Trophoblast cell (in vitro differentiated cells and primary cell): Measurements from ENCODE around the gene TEX101.
"Not testable (repeated sequence)": the region's sequence is repeated elsewhere in the genome, so short reads cannot be mapped to it uniquely, and the experiment has no call there.

ENCODE experiments used
- DNase-seq, 2 donors: peaks; one replicate each; pipeline ENCODE4 v3.0.0-alpha.2; 2016
- H2AFZ ChIP-seq: 2 replicates; pipeline ENCODE4 v1.6.1; 2013; ENCODE audit warnings: low read length, moderate library complexity, mild to moderate bottlenecking; ENCODE audit not compliant: insufficient read depth, poor library complexity
- H2AK5ac ChIP-seq: 2 replicates; pipeline ENCODE4 v1.6.1; 2013; ENCODE audit warnings: mild to moderate bottlenecking, low read length
- H2BK120ac ChIP-seq: 2 replicates; pipeline ENCODE4 v1.6.1; 2013; ENCODE audit warnings: low read length, mild to moderate bottlenecking, moderate library complexity; ENCODE audit not compliant: insufficient read depth, poor library complexity
- H2BK12ac ChIP-seq: 2 replicates; pipeline ENCODE4 v1.6.1; 2013; ENCODE audit warnings: mild to moderate bottlenecking, low read length, moderate library complexity
- H2BK5ac ChIP-seq: 2 replicates; pipeline ENCODE4 v1.6.1; 2013; ENCODE audit warnings: low read length, low read depth, moderate library complexity, mild to moderate bottlenecking; ENCODE audit not compliant: poor library complexity
- H3K14ac ChIP-seq: 2 replicates; pipeline ENCODE4 v1.6.1; 2013; ENCODE audit warnings: mild to moderate bottlenecking, low read length
- H3K18ac ChIP-seq: 2 replicates; pipeline ENCODE4 v1.6.1; 2013; ENCODE audit warnings: mild to moderate bottlenecking, low read length
- H3K23ac ChIP-seq: 2 replicates; pipeline ENCODE4 v1.6.1; 2013; ENCODE audit warnings: low read length
- H3K27ac ChIP-seq: 2 replicates; pipeline ENCODE4 v1.5.1; 2013; ENCODE audit warnings: low read depth, mild to moderate bottlenecking, inconsistent platforms, low read length, moderate library complexity
- H3K27me3 ChIP-seq: 2 replicates; pipeline ENCODE4 v1.6.1; 2013; ENCODE audit warnings: inconsistent platforms, mild to moderate bottlenecking, low read length, moderate library complexity; ENCODE audit not compliant: insufficient read depth
- H3K36me3 ChIP-seq, 2 experiments: 1 replicate in 1 of 2; 2 replicates in 1 of 2; pipeline ENCODE4 v1.6.1; 2013; ENCODE audit warnings: low read length in 2 of 2, mild to moderate bottlenecking in 2 of 2, moderate library complexity in 1 of 2; ENCODE audit not compliant: insufficient read depth in 2 of 2, control insufficient read depth in 1 of 2
- H3K4ac ChIP-seq: 2 replicates; pipeline ENCODE4 v1.6.1; 2013; ENCODE audit warnings: low read depth, mild to moderate bottlenecking, low read length, moderate library complexity
- H3K4me1 ChIP-seq, 2 experiments: 1 replicate in 1 of 2; 2 replicates in 1 of 2; pipeline ENCODE4 v1.6.1; 2013; ENCODE audit warnings: low read length in 2 of 2, mild to moderate bottlenecking in 2 of 2, moderate library complexity in 1 of 2; ENCODE audit not compliant: insufficient read depth in 2 of 2, control insufficient read depth in 1 of 2
- H3K4me2 ChIP-seq: 2 replicates; pipeline ENCODE4 v1.6.1; 2013; ENCODE audit warnings: inconsistent platforms, mild to moderate bottlenecking, low read length, moderate library complexity
- H3K4me3 ChIP-seq: 2 replicates; pipeline ENCODE4 v1.5.1; 2013; ENCODE audit warnings: mild to moderate bottlenecking, low read depth, low read length, inconsistent platforms
- H3K79me1 ChIP-seq: one replicate; pipeline ENCODE4 v1.6.1; 2013; ENCODE audit warnings: low read length
- H3K79me2 ChIP-seq: 2 replicates; pipeline ENCODE4 v1.6.1; 2013; ENCODE audit warnings: low read length, mild to moderate bottlenecking; ENCODE audit not compliant: control insufficient read depth, insufficient read depth, poor library complexity
- H3K9ac ChIP-seq: 2 replicates; pipeline ENCODE4 v1.6.1; 2013; ENCODE audit warnings: mild to moderate bottlenecking, low read length
- H3K9me3 ChIP-seq: 2 replicates; pipeline ENCODE4 v1.6.1; 2013; ENCODE audit warnings: low read depth, mild to moderate bottlenecking, control low read depth, inconsistent platforms, low read length; ENCODE audit not compliant: insufficient read depth
- H4K12ac ChIP-seq: 2 replicates; pipeline ENCODE4 v1.6.1; 2013; ENCODE audit warnings: low read depth, mild to moderate bottlenecking, low read length, moderate library complexity
- H4K8ac ChIP-seq: 2 replicates; pipeline ENCODE4 v1.6.1; 2013; ENCODE audit warnings: low read depth, mild to moderate bottlenecking, low read length, moderate library complexity
- H4K91ac ChIP-seq: one replicate; pipeline ENCODE4 v1.6.1; 2013; ENCODE audit warnings: low read depth, mild to moderate bottlenecking, low read length, moderate library complexity
- WGBS: extraction: QIAGEN DNeasy Blood & Tissue Kit; methylation state at CpG from one replicate; pipeline ENCODE4 v1.1.7; 2013; ENCODE audit warnings: missing lambda C conversion rate; ENCODE audit not compliant: insufficient read length, insufficient coverage; ENCODE audit errors: extremely low coverage; 5-methylcytosine and 5-hydroxymethylcytosine counted together

Gene TEX101

DNA sequence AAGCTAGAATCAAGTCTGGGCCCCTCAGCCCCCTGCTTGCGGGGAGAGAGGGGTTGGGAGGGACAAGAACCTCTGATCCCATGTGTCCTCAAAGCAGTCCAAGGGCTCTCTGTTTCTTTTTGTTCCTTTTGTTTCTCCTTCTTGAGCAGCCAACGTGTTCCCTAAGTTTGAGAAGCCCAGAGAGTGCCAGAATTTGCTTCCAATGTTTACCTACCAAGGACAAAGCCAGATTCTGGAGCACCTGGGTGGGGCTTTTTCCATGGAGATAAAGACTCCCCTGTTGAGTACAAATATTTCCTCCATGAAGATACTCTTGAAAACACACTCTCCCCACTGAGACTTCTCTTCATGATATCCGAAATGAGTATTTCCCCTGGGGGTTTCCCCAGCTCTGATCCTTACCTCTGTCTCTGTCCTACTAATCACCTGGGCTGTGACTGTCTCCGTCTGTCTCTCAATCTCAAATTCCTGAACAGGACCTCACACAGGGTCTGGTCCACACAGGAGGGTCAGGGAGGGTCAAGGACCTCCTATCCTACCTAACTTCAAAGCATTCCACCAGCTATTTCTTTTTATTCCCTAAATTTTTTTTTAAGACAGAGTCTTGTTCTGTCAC, 33.8 kb upstream of the TEX101 start:
- Histone ChIP-seq H3K27me3 (no peaks in the 10 kb centered on the region), H3K4me1 (peaks cover 3 to 9% of the 10 kb centered on the region in 2 experiments), H2AK5ac (no peak overlapping the region), H4K8ac (no peak overlapping the region), H3K27ac (peak overlapping the region; percentile 66), H3K23ac (no peak overlapping the region), H3K4ac (no peak overlapping the region), H2BK120ac (no peak overlapping the region), H2BK5ac (peak overlapping the region; percentile 36), H3K79me2 (no peaks in the 10 kb centered on the region), H3K79me1 (peaks cover 2% of the 10 kb centered on the region), H2BK12ac (no peak overlapping the region), H3K14ac (no peak overlapping the region), H3K4me3 (no peak overlapping the region), H3K9ac (no peak overlapping the region), H3K9me3 (no peaks in the 10 kb centered on the region), H4K12ac (no peak overlapping the region), H3K36me3 (no peaks in the 10 kb centered on the region), H3K4me2 (no peak overlapping the region), H4K91ac (peak overlapping the region; percentile 83), H3K18ac (no peak overlapping the region), H2AFZ (no peak overlapping the region)
- no peak for DNase-seq
- WGBS = no CpG with 5 or more reads among the region's 4 CpGs

DNA sequence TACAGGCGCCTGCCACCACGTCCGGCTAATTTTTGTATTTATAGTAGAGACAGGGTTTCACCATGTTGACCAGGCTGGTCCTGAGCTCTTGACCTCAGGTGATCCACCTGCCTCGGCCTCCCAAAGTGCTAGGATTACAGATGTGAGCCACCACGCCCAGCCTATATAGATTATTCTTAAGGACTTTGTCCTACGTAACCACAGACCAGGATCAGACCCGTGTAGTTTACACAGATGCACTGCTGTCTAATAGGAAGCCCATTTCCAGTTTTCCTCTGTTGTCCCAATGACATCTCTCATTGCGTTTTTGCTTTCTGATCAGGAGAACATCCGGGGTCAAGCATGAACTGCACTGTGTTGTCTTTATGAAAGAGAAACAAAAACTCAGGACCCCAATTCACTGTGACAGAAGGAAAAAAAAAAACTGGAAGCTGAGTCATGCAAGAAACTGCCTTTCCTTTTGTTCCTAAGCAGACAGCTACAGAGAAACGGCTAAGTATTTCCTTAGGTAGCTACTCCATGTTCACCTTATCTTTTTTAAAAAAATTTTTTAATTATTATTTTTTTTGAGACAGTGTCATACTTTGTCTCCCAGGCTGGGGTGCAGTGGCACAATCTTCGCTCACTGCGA, 32.0 kb upstream of the TEX101 start:
- H3K4me3 ChIP-seq, H2AK5ac ChIP-seq, H3K23ac ChIP-seq, H2AFZ ChIP-seq, H3K4me2 ChIP-seq, H3K4me1 ChIP-seq, H3K14ac ChIP-seq, H4K12ac ChIP-seq, H3K4ac ChIP-seq, H3K27me3 ChIP-seq, H3K9me3 ChIP-seq, H3K9ac ChIP-seq, DNase-seq, H2BK5ac ChIP-seq, H3K79me2 ChIP-seq, H4K8ac ChIP-seq, H3K27ac ChIP-seq, H3K18ac ChIP-seq, H2BK120ac ChIP-seq, H4K91ac ChIP-seq, H3K36me3 ChIP-seq, H3K79me1 ChIP-seq, H2BK12ac ChIP-seq: not testable (repeated sequence)
- WGBS = no CpG with 5 or more reads among the region's 12 CpGs

DNA sequence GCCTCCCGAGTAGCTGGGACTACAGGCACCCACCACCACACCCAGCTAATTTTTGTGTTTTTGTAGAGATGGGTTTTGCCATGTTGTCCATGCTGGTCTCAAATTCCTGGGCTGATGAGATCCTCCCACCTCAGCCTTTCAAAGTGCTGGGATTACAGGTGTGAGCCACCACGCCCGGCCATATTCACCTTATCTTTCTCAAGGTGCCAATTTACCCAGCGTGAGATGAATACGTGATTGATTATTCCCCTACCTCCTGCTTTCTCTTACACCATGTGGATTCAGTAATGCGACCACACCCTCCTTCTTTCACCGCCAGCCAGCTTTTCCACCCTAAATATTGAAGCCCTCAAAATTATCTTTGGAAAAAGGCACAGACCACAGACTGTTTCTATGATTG, 31.4 kb upstream of the TEX101 start:
- not testable (repeated sequence) for H3K4ac ChIP-seq

DNA sequence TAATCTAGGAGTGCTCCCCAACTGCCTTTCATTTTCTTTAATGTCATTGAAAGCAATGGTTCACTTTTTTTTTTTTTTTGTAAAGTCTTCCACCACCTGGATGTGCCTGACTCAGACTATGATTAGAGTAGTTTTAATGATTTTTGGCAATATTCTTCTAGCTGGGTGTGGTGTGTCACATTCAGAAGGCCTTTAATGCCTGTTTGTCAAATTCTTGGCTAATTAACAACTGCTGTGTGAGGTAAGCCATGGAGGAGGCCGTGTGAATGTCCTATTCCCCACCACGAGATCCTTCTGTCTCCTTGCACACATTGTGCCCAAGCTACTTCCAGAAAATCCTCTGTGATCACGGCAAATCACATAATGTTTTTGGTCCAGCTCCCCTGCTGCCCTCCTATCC, 30.9 kb upstream of the TEX101 start:
- H3K9ac ChIP-seq, H2BK12ac ChIP-seq, H3K18ac ChIP-seq, H3K36me3 ChIP-seq, H3K4me3 ChIP-seq, H3K79me2 ChIP-seq, H3K27ac ChIP-seq, H3K14ac ChIP-seq, H4K91ac ChIP-seq, H3K4ac ChIP-seq, H2BK5ac ChIP-seq, H3K9me3 ChIP-seq, H4K8ac ChIP-seq, H2BK120ac ChIP-seq, H3K23ac ChIP-seq, H2AK5ac ChIP-seq, H3K27me3 ChIP-seq, H2AFZ ChIP-seq, DNase-seq, H4K12ac ChIP-seq, H3K4me2 ChIP-seq, H3K4me1 ChIP-seq, H3K79me1 ChIP-seq: not testable (repeated sequence)
- no CpG with 5 or more reads among the region's 3 CpGs for WGBS

More for the DNA sequence above, 31.4 kb upstream of the TEX101 start:
- not testable (repeated sequence) for H3K4me2 ChIP-seq, H2AK5ac ChIP-seq, H3K36me3 ChIP-seq, H2AFZ ChIP-seq, H3K4me1 ChIP-seq, H3K23ac ChIP-seq, H3K9me3 ChIP-seq, DNase-seq, H3K14ac ChIP-seq, H3K27me3 ChIP-seq, H3K27ac ChIP-seq, H4K12ac ChIP-seq, H4K91ac ChIP-seq, H4K8ac ChIP-seq, H2BK12ac ChIP-seq, H2BK5ac ChIP-seq, H3K4me3 ChIP-seq, H3K79me2 ChIP-seq, H3K18ac ChIP-seq, H2BK120ac ChIP-seq, H3K9ac ChIP-seq, H3K79me1 ChIP-seq
- WGBS = no CpG with 5 or more reads among the region's 7 CpGs
